Uterus (tissue), 4 donors: ENCODE results near the gene OSBPL2. TPM values are rescaled to one million over a fixed set of nuclear protein-coding genes. Genes with fewer than 3 reads are reported as not detected.

ENCODE experiments used
- DNase-seq, 2 donors: peaks; one replicate each; pipeline ENCODE4 v3.0.0-alpha.2; 2019 to 2020
- H3K27ac ChIP-seq, 2 donors: fragments of 200-600 bp; sonication (generic); 1 replicate in 1 of 2; 2 replicates in 1 of 2; pipeline ENCODE4 v1.5.1; 2016 to 2018
- H3K27me3 ChIP-seq, 2 donors: fragments of 200-600 bp; sonication (generic); one replicate each; pipeline ENCODE4 v1.5.1; 2018 to 2019; ENCODE audit warnings: control low read depth in 1 of 2
- H3K36me3 ChIP-seq, 2 donors: fragments of 200-600 bp; sonication (generic); one replicate each; pipeline ENCODE4 v1.5.1; 2019; ENCODE audit warnings: control low read depth in 1 of 2
- H3K4me1 ChIP-seq, 2 donors: fragments of 200-600 bp; sonication (generic); one replicate each; pipeline ENCODE4 v1.5.1; 2018 to 2019; ENCODE audit warnings: control low read depth in 1 of 2
- H3K4me3 ChIP-seq, 2 donors: fragments of 200-600 bp; sonication (generic); 1 replicate in 1 of 2; 2 replicates in 1 of 2; pipeline ENCODE4 v1.5.1; 2018 to 2019; ENCODE audit warnings: mild to moderate bottlenecking in 1 of 2
- H3K9me3 ChIP-seq, 2 donors: fragments of 200-600 bp; sonication (generic); one replicate each; pipeline ENCODE4 v1.5.1; 2019; ENCODE audit warnings: control low read depth in 1 of 2
- CTCF ChIP-seq, 4 experiments: fragments of 200-600 bp in 2 of 4; fragments of 450-650 bp in 2 of 4; sonication (generic) in 2 of 4; IDR thresholded peaks; one replicate each; pipeline ENCODE4 v1.5.1; 2016 to 2019; ENCODE audit warnings: antibody characterized with exemption in 4 of 4, mild to moderate bottlenecking in 2 of 4, moderate library complexity in 1 of 4
- POLR2A ChIP-seq, 2 donors: fragments of 450-650 bp; IDR thresholded peaks; one replicate each; pipeline ENCODE4 v1.6.1; 2016; ENCODE audit warnings: antibody characterized with exemption in 2 of 2, mild to moderate bottlenecking in 1 of 2, moderate library complexity in 1 of 2
- intact Hi-C: fragments of 100-400 bp; cut with DNase I; formaldehyde crosslinking; loops from one replicate; pipeline ENCODE4 v1.15.1; 2023; ENCODE audit warnings: low total_unique reads
- total RNA-seq, 4 donors: library from RNA; depleted of rRNA in 3 of 4; stranded (reverse); fragments of >200 nt in 3 of 4; gene quantifications; one replicate each; pipeline versions ENCODE4 v1.1.0 to v1.2.4, GENCODE V29; 2014 to 2023
- donor health status: DM: yes; HTN: yes; CAD: no.

OSBPL2 gene
- total RNA-seq, 4 donors from 2014 or later, result 12.3 to 55.9 (median 33.4) TPM

- H3K4me3 ChIP-seq, result no peak overlapping the region
- intact Hi-C loops, result no loop called here
- H3K9me3 ChIP-seq, result no peaks in the 10 kb centered on the region
- H3K27ac ChIP-seq, result no peak overlapping the region
- TF ChIP-seq CTCF (IDR thresholded peaks at IDR 0.05) (no peak), POLR2A (IDR thresholded peaks at IDR 0.05) (no peak)
- H3K27me3 ChIP-seq, result no peaks in the 10 kb centered on the region
- no peaks in the 10 kb centered on the region for H3K36me3 ChIP-seq
- no peaks in the 10 kb centered on the region for H3K4me1 ChIP-seq
- no peak for DNase-seq
These were observed 6.4 kb downstream of the OSBPL2 start for GRCh38 chr20:62244644-62245108.

GRCh38 chr20:62245911-62246280 is 7.6 kb downstream of the OSBPL2 start:
- Histone ChIP-seq H3K4me3 (no peak overlapping the region), H3K27me3 (no peaks in the 10 kb centered on the region), H3K9me3 (no peaks in the 10 kb centered on the region), H3K27ac (no peak overlapping the region), H3K4me1 (no peaks in the 10 kb centered on the region), H3K36me3 (no peaks in the 10 kb centered on the region)
- intact Hi-C loops, result no loop called here
- no peak for DNase-seq
- TF ChIP-seq POLR2A (IDR thresholded peaks at IDR 0.05), result no peak
- no peak for TF ChIP-seq CTCF (IDR thresholded peaks at IDR 0.05)

GRCh38 chr20:62246431-62246830 is 8.1 kb downstream of the OSBPL2 start:
- no peaks in the 10 kb centered on the region for H3K27me3 ChIP-seq
- H3K4me3 ChIP-seq, result no peak overlapping the region
- intact Hi-C loops, result no loop called here
- no peaks in the 10 kb centered on the region for H3K9me3 ChIP-seq
- H3K27ac ChIP-seq, result no peak overlapping the region
- H3K36me3 ChIP-seq, result no peaks in the 10 kb centered on the region
- no peaks in the 10 kb centered on the region for H3K4me1 ChIP-seq
- no peak for DNase-seq
- TF ChIP-seq CTCF (IDR thresholded peaks at IDR 0.05) (no peak), POLR2A (IDR thresholded peaks at IDR 0.05) (no peak)

- Histone ChIP-seq H3K27ac (no peak overlapping the region), H3K9me3 (no peaks in the 10 kb centered on the region), H3K27me3 (no peaks in the 10 kb centered on the region), H3K36me3 (no peaks in the 10 kb centered on the region), H3K4me1 (no peaks in the 10 kb centered on the region), H3K4me3 (no peak overlapping the region)
- no peak for TF ChIP-seq POLR2A (IDR thresholded peaks at IDR 0.05)
- no peak for TF ChIP-seq CTCF (IDR thresholded peaks at IDR 0.05)
- intact Hi-C loops, result no loop called here
- no peak for DNase-seq
These were observed 8.7 kb downstream of the OSBPL2 start for GRCh38 chr20:62246872-62247652.

- H3K4me3 ChIP-seq, result no peak overlapping the region
- H3K9me3 ChIP-seq, result no peaks in the 10 kb centered on the region
- intact Hi-C loops, result no loop called here
- DNase-seq, result no peak
- H3K36me3 ChIP-seq, result no peaks in the 10 kb centered on the region
- H3K27me3 ChIP-seq, result no peaks in the 10 kb centered on the region
- no peak overlapping the region for H3K27ac ChIP-seq
- TF ChIP-seq CTCF (IDR thresholded peaks at IDR 0.05) (no peak), POLR2A (IDR thresholded peaks at IDR 0.05) (no peak)
- no peaks in the 10 kb centered on the region for H3K4me1 ChIP-seq
These were observed 10.7 kb downstream of the OSBPL2 start for GRCh38 chr20:62248890-62249560.
